Lower lobe of right lung (tissue), 2 donors: ENCODE measurements around the gene MRGPRX2. TPM values are rescaled to one million over a fixed set of nuclear protein-coding genes. Genes with fewer than 3 reads are reported as not detected.

ENCODE experiments used
- ATAC-seq, 2 donors: fragments of 200-7000 bp; cut with Tn5 transposase; one replicate each; pipeline ENCODE4 v1.9.1; 2020 to 2022; ENCODE audit warnings: mild to moderate bottlenecking in 2 of 2, moderate library complexity in 2 of 2
- DNase-seq: peaks from one replicate; pipeline ENCODE4 v3.0.0-alpha.2; 2020
- H3K27ac ChIP-seq: fragments of 200-600 bp; one replicate; pipeline ENCODE4 v1.8.0; 2022
- H3K27me3 ChIP-seq: fragments of 200-600 bp; one replicate; pipeline ENCODE4 v1.8.0; 2022; ENCODE audit warnings: low read depth
- H3K36me3 ChIP-seq: fragments of 200-600 bp; one replicate; pipeline ENCODE4 v1.8.0; 2022; ENCODE audit warnings: mild to moderate bottlenecking
- H3K4me1 ChIP-seq: fragments of 200-600 bp; one replicate; pipeline ENCODE4 v1.8.0; 2022
- H3K4me3 ChIP-seq: fragments of 200-600 bp; one replicate; pipeline ENCODE4 v1.8.0; 2022; ENCODE audit warnings: mild to moderate bottlenecking
- H3K9me3 ChIP-seq: fragments of 200-600 bp; one replicate; pipeline ENCODE4 v1.8.0; 2022
- CTCF ChIP-seq: fragments of 200-600 bp; IDR thresholded peaks from one replicate; pipeline ENCODE4 v1.8.0; 2022; ENCODE audit warnings: antibody characterized with exemption, mild to moderate bottlenecking
- intact Hi-C: fragments of 100-400 bp; cut with DNase I; formaldehyde crosslinking; loops from one replicate; pipeline ENCODE4 v1.11.0; 2022
- total RNA-seq: library from RNA; stranded (reverse); fragmentation: NEBNext Ultra II Directional; extraction: Animal tissue kit (Norgen Biotek cat#: 25700); gene quantifications from one replicate; pipeline ENCODE4 v1.2.1, GENCODE V29; 2021
- donor health status: DM: no; HTN: yes; CAD: no; lungs with severe emphysema.

MRGPRX2 gene
- total RNA-seq, 1 donor from 2014 or later: not detected

DNA sequence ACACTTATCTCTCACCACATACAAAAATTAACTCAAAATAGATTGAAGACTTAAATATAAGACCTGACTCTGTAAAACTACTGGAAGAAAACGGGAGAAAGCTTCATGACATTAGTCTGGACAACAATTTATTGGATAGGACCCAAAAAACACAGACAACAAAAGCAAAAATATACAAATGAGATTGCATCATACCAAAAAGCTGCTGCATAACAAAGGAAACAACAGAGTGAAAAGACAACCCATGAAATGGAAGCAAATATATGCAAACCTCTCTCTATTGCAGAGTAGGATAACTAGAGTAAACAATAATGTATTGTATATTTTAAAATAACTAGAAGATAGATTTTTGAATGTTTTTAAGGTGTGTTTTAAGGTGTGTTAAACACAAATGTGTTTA, 11.2 kb downstream of the MRGPRX2 start:
- Histone ChIP-seq H3K27me3 (no peaks in the 10 kb centered on the region), H3K9me3 (no peaks in the 10 kb centered on the region), H3K4me3 (no peak overlapping the region), H3K4me1 (no peaks in the 10 kb centered on the region), H3K36me3 (no peaks in the 10 kb centered on the region), H3K27ac (no peak overlapping the region)
- no peak for TF ChIP-seq CTCF
- ATAC-seq: no peak
- DNase-seq: no peak
- intact Hi-C loops: no loop called here

GRCh38 chr11:19040051-19040450, 20.5 kb downstream of the MRGPRX2 start:
- Histone ChIP-seq H3K4me1 (no peaks in the 10 kb centered on the region), H3K27me3 (no peaks in the 10 kb centered on the region), H3K36me3 (no peaks in the 10 kb centered on the region), H3K27ac (no peak overlapping the region), H3K9me3 (no peaks in the 10 kb centered on the region), H3K4me3 (no peak overlapping the region)
- no peak for TF ChIP-seq CTCF
- DNase-seq: no peak
- no peak for ATAC-seq
- intact Hi-C loops: no loop called here

- TF ChIP-seq CTCF: no peak
- Histone ChIP-seq H3K27me3 (no peaks in the 10 kb centered on the region), H3K27ac (no peak overlapping the region), H3K9me3 (no peaks in the 10 kb centered on the region), H3K4me3 (no peak overlapping the region), H3K36me3 (no peaks in the 10 kb centered on the region), H3K4me1 (no peaks in the 10 kb centered on the region)
- intact Hi-C loops: no loop called here
- DNase-seq (no peak), ATAC-seq (no peak)
These were observed 21.1 kb downstream of the MRGPRX2 start for GRCh38 chr11:19039409-19039808.

DNA sequence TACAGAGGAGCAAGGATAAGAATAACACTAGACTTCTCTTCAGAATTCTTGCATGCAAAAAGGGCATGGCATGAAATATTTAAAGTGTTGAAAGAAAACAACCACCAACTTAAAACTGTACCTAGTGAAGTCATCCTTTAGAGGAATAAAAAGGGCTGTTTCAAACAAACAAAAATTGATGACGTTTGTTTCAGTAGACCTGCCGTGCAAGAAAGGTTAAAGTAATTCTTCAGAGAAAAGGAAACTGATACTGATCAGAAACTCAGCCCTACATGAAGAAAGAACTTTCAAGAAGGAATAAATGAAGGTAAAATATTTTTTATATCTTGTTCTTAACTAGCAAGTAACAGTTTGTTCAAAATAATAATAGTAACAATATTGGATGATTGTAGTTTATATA, 27.5 kb downstream of the MRGPRX2 start:
- intact Hi-C loops: no loop called here
- H3K4me1 ChIP-seq: no peaks in the 10 kb centered on the region
- no peak for TF ChIP-seq CTCF
- no peak overlapping the region for H3K27ac ChIP-seq
- no peak overlapping the region for H3K4me3 ChIP-seq
- DNase-seq (no peak), ATAC-seq (no peak)
- H3K9me3 ChIP-seq: no peaks in the 10 kb centered on the region
- no peaks in the 10 kb centered on the region for H3K27me3 ChIP-seq
- H3K36me3 ChIP-seq: no peaks in the 10 kb centered on the region

GRCh38 chr11:19027829-19028595, 32.5 kb downstream of the MRGPRX2 start:
- Histone ChIP-seq H3K4me1 (no peaks in the 10 kb centered on the region), H3K36me3 (no peaks in the 10 kb centered on the region), H3K27me3 (no peaks in the 10 kb centered on the region), H3K9me3 (no peaks in the 10 kb centered on the region), H3K27ac (no peak overlapping the region), H3K4me3 (no peak overlapping the region)
- ATAC-seq: no peak
- DNase-seq: no peak
- no peak for TF ChIP-seq CTCF
- intact Hi-C loops: no loop called here
